Measurements from ENCODE around the gene AKAP13.
A peak's percentile ranks its signal among the peaks of the same experiment; 100 is the strongest.
"Not testable (repeated sequence)": the region's sequence is repeated elsewhere in the genome, so short reads cannot be mapped to it uniquely, and the experiment has no call there.

The AKAP13 gene, protein sequence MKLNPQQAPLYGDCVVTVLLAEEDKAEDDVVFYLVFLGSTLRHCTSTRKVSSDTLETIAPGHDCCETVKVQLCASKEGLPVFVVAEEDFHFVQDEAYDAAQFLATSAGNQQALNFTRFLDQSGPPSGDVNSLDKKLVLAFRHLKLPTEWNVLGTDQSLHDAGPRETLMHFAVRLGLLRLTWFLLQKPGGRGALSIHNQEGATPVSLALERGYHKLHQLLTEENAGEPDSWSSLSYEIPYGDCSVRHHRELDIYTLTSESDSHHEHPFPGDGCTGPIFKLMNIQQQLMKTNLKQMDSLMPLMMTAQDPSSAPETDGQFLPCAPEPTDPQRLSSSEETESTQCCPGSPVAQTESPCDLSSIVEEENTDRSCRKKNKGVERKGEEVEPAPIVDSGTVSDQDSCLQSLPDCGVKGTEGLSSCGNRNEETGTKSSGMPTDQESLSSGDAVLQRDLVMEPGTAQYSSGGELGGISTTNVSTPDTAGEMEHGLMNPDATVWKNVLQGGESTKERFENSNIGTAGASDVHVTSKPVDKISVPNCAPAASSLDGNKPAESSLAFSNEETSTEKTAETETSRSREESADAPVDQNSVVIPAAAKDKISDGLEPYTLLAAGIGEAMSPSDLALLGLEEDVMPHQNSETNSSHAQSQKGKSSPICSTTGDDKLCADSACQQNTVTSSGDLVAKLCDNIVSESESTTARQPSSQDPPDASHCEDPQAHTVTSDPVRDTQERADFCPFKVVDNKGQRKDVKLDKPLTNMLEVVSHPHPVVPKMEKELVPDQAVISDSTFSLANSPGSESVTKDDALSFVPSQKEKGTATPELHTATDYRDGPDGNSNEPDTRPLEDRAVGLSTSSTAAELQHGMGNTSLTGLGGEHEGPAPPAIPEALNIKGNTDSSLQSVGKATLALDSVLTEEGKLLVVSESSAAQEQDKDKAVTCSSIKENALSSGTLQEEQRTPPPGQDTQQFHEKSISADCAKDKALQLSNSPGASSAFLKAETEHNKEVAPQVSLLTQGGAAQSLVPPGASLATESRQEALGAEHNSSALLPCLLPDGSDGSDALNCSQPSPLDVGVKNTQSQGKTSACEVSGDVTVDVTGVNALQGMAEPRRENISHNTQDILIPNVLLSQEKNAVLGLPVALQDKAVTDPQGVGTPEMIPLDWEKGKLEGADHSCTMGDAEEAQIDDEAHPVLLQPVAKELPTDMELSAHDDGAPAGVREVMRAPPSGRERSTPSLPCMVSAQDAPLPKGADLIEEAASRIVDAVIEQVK (N-terminal part only)

DNA sequence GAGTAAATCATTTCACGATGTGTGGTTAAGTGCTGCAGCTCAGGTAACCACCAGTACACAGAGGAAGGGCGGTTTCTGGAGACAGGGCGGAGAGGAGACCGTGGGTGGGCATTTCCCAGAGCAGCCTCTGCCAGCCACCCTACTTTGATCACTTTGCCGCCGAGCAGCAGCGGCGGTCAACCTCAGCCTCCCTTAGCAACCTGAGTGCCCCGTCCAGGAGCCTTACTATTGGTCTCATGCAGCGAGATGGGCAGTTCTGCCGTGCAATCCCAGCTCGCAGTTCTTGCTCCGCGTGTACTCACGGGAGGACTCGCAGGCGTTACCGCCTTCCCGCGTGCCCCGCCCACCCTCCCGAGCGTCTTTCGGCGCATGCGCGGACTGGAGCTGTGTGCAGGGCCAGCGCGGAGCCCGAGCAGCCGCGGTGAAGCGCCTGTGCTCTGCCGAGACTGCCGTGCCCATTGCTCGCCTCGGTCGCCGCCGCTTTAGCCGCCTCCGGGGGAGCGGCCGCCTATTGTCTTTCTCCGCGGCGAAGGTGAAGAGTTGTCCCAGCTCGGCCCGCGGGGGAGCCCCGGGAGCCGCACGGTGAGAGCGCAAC is at the start of gene AKAP13:
AKAP13 (plus strand) TSS at position 387 of the 595 bp plus-strand sequence. CDS start 105,118 bp downstream, outside the sequence.
- peak; percentile 92 for DNase-seq

- DNase-seq: peak; percentile 62
Observed at GRCh38 chr15:85330901-85331588, 49.4 kb upstream of the AKAP13 start.

- no peak for DNase-seq
Observed at GRCh38 chr15:85331655-85332285, 48.6 kb upstream of the AKAP13 start.

DNA sequence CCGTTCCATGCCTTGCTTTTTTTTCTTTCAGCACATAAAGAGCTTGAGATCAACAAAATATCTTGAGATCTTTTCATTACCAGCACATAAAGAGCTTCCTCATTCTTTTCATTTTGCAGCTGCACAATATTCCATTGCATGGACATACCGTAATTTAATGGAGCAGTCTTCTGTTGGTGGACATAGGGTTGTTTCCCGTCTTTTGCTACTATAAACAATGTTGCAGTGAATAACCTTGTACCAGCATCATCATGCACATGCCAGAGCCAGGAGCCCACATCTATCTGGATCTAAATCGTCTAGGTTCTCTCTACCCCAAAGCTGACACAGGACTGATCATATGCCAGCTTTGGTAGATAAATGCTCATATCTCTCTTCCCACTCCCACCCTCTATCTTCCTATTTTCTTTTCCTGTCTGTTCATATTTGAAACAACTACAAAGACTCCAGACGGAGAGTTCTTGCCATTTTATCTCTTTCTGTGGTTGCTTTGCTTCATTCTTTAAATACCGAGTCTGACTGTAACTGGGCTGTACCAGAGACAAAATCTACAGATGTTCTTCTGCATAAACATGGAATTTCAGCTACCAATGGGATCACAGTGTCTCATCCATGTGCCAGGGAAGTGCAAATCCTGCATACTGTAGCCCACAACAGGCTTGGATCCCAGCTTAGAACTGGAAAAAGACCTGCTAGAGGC is 47.1 kb upstream of the AKAP13 start:
- no peak for DNase-seq

DNA sequence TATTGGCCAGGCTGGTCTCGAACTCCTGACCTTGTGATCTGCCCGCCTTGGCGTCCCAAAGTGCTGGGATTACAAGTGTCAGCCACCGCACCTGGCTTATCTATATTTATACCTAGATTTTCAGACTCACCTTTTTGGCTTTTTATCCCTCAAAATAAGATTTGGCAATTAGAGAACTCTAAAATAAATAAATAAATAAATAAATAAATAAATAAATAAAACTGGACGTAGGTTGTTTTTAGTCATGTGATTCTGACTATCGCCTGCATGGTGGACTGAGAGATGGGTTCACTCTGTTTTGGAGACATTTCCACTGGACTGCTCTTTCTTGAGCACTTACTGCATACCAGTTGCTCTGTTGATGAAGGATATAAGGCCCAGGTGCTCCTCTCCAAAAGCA is 46.2 kb upstream of the AKAP13 start:
- no peak for DNase-seq

DNA sequence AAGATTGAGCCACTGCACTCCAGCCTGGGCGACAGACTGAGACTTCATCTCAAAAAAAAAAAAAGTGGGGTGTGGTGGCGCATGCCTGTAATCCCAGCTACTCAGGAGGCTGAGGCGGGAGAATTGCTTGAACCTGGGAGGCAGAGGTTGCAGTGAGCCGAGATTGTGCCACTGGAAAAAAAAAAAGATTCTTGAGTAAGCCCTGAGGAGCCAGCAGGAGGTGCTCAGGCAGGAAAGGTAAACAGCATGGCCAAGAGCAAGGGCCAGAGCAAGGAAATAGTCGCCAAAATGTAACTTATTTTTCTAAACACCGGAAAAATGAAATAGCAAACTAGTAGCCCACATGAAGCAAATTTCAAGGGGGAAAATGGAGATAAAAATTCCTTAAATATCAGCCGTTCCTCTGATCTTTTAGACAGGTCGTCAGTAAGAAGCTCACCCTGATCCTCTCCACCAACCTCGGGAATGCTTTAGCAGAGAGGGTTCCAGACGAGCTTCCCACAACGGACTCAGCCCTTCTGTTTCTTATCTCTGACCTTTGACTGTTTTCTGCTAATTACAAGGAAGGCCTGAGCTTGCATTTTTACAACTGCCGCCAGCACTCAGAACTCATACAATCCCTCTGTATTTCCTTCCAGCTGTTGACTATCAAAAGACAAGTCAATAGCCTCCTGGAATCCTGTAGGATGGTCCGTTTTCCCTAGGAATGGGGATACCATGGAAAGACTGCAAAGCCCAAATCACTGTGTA is 45.0 kb upstream of the AKAP13 start:
- no peak for DNase-seq

GRCh38 chr15:85336880-85337279 is 43.5 kb upstream of the AKAP13 start:
- DNase-seq: no peak

GRCh38 chr15:85337425-85338074 is 42.9 kb upstream of the AKAP13 start:
- peak; percentile 4 for DNase-seq

GRCh38 chr15:85340321-85340665 is 40.1 kb upstream of the AKAP13 start:
- no peak for DNase-seq

- DNase-seq: no peak
Observed at GRCh38 chr15:85340852-85341251, 39.6 kb upstream of the AKAP13 start.

- DNase-seq: not testable (repeated sequence)
Observed at GRCh38 chr15:85342163-85342562, 38.2 kb upstream of the AKAP13 start.

GRCh38 chr15:85343443-85343842 is 37.0 kb upstream of the AKAP13 start:
- not testable (repeated sequence) for DNase-seq

DNA sequence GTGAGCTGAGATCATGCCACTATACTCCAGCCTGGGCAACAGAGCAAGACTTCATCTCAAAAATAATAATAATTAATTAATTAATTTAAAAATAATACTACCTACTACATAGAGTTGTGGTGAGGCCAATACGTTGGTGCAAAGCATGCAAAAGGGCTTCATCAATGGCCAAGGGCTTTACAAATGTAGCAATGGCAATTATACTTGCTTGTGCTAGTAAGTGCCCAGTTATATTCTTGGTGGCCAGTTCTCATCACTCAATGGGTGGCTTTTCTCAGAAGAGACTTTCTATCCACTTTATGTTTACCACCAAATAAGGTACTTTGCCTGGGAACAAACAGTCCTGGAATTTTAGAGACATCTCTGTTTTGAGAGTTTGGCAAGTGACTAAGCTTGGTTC is 36.2 kb upstream of the AKAP13 start:
- not testable (repeated sequence) for DNase-seq

DNA sequence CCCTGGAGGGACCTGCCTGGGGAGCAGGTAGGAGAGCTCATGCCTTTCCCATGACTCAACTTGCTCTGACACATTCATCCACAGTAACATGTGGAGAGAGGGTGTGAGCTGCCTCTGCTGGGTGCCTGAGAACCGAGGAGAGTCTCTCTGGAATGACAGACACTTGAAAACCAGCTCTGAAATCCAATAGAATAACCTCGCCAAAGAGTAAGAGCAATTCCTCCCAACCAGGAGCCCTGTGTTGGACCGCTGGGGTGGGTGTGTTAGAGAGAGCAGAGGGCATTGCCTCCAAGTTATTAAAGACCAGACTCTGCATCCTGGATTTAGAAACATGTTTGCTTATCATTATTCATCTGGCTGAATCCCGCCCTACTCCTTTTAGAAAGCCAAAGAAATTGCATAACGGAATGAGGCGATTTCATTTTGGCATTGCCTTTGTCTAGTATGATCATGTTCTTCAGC is 35.7 kb upstream of the AKAP13 start:
- not testable (repeated sequence) for DNase-seq

GRCh38 chr15:85345196-85345918 is 35.0 kb upstream of the AKAP13 start:
- DNase-seq: not testable (repeated sequence)

DNA sequence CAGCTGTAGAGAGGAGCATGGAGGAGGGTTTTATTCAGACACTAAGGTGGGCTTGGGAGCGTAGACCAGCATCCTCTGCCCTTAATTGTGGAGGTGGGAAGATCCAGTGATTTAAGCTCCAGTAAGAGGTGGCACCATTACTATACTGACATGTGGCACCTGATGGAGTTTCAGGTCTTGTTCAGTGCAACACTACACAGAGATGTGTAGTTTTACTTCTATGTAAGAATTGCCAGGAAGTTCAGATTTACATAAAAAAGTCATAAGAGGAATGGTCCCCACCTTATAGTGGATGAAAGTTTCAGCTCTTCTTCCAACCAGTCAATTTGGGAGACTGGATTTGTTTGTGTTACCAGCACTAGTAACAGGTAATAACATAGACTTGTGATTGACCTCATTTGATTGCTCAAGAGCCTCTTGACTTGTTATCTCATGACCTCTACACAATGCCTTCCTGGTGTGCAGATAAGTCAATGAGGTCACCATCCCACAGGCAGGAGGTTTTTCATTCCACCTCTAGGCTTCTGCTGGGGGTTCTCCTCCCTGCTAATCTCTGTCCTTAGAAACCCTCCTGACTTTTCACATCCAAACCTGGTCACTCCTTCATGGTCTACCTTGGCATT is 33.8 kb upstream of the AKAP13 start:
- DNase-seq: not testable (repeated sequence)

DNA sequence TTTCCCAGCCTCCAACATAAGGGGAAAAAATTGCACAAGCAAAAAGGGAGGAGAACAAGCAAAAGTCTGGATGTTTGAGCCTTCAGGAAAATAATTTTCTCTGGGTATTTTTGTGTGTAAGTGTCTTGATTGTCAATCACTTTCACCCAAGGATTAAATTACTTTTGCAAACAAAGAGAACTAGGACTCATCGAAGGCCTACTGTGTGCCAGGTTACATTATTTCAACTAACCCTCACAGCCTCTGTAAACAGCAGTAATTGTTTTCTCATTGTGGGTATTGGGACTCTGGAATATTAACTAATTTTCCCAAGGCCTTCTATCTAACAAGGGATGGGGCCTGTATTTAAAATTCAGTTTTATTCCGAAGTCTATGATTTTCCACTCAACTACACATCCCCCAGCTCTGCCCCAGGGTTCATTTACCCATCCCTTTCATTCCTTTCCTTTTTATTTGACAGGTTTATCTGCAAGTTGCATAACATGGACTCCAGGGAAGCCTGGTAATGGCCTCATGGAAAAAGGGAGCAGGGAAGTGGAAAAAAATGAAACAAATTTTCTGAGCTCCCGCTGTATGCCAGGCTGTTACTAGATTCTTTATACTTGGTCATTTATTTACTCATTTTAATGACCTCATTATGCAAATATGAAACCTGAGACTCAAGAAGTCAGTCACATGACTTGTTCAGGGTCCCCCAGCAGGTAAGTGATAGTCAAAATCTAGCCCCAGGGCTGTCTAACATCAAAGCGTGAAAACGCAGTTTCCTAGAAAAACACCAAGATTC is 32.9 kb upstream of the AKAP13 start:
- not testable (repeated sequence) for DNase-seq

All from midbrain (tissue), 1 donor.